Stomach (tissue), 9 donors: Measurements from ENCODE around the gene AP1S3. TPM values are rescaled to one million over a fixed set of nuclear protein-coding genes. Genes with fewer than 3 reads are reported as not detected.

ENCODE experiments used
- DNase-seq, 2 donors: peaks; one replicate each; pipeline versions ENCODE4 v3.0.0 to v3.0.0-alpha.2; 2013 to 2019
- H3K27ac ChIP-seq, 5 donors: fragments of 200-600 bp in 4 of 5; sonication (generic) in 4 of 5; one replicate each; pipeline ENCODE4 v1.5.1; 2013 to 2019; ENCODE audit warnings: mild to moderate bottlenecking in 1 of 5, moderate library complexity in 1 of 5
- H3K27me3 ChIP-seq, 3 donors: fragments of 200-600 bp; sonication (generic); one replicate each; pipeline ENCODE4 v1.5.1; 2017 to 2019; ENCODE audit warnings: mixed run types in 1 of 3
- H3K36me3 ChIP-seq, 4 donors: fragments of 200-600 bp; sonication (generic); 1 replicate in 3 of 4; 2 replicates in 1 of 4; pipeline ENCODE4 v1.5.1; 2016 to 2019
- H3K4me1 ChIP-seq, 4 donors: fragments of 200-600 bp; sonication (generic); one replicate each; pipeline ENCODE4 v1.5.1; 2016 to 2019
- H3K4me3 ChIP-seq, 4 donors: fragments of 200-600 bp; sonication (generic) in 3 of 4; one replicate each; pipeline ENCODE4 v1.5.1; 2016 to 2019; ENCODE audit warnings: mild to moderate bottlenecking in 1 of 4
- H3K9me3 ChIP-seq, 4 donors: fragments of 200-600 bp; sonication (generic); one replicate each; pipeline ENCODE4 v1.5.1; 2016 to 2019
- EP300 ChIP-seq: sonication (generic); formaldehyde crosslinking; IDR thresholded peaks from one replicate; pipeline ENCODE4 v1.6.1; 2017; ENCODE audit warnings: antibody characterized with exemption
- POLR2A ChIP-seq, 4 donors: fragments of 450-650 bp; IDR thresholded peaks; one replicate each; pipeline ENCODE4 v1.6.1; 2016; ENCODE audit warnings: antibody characterized with exemption in 4 of 4, control low read depth in 2 of 4, mild to moderate bottlenecking in 1 of 4, moderate library complexity in 1 of 4
- POLR2AphosphoS5 ChIP-seq, 3 donors: sonication (generic); formaldehyde crosslinking; IDR thresholded peaks; one replicate each; pipeline ENCODE4 v1.6.1; 2016; ENCODE audit warnings: antibody characterized with exemption in 3 of 3
- WGBS, 5 donors: extraction: QIAGEN DNeasy Blood & Tissue Kit in 3 of 5; methylation state at CpG; one replicate each; pipeline versions ENCODE4 v1.1.5 to v1.1.7; 2013 to 2018; 5-methylcytosine and 5-hydroxymethylcytosine counted together
- intact Hi-C: fragments of 100-400 bp; cut with DNase I; formaldehyde crosslinking; loops from one replicate; pipeline ENCODE4 v1.15.1; 2023; ENCODE audit warnings: low total_unique reads
- polyA plus RNA-seq, 3 donors: library from polyadenylated mRNA; stranded (reverse); fragments of 200-250 nt; gene quantifications; one replicate each; pipeline ENCODE4 v1.2.3, GENCODE V29; 2013
- total RNA-seq, 5 donors: library from RNA; depleted of rRNA; stranded (reverse); fragments of >200 nt; gene quantifications; one replicate each; pipeline versions ENCODE4 v1.1.0 to v1.2.3, GENCODE V29; 2014 to 2016
- TF ChIP-seq, protein P1 (sequence below), 7 experiments: fragments of 450-650 bp in 4 of 7; fragments of 200-600 bp in 3 of 7; sonication (generic) in 3 of 7; IDR thresholded peaks; one replicate each; pipeline ENCODE4 v1.5.1; 2016 to 2019; ENCODE audit warnings: antibody characterized with exemption in 7 of 7, control low read depth in 2 of 7, mild to moderate bottlenecking in 1 of 7
- donor health status: healthy with polysubstance abuse.
- donor health status: Bipolar disorder and iron deficiency.
- donor health status: healthy.

Gene AP1S3
- total and polyA plus RNA-seq, 8 donors: 1.5 to 18.2 (median 6.1) TPM; not detected in 2

DNA sequence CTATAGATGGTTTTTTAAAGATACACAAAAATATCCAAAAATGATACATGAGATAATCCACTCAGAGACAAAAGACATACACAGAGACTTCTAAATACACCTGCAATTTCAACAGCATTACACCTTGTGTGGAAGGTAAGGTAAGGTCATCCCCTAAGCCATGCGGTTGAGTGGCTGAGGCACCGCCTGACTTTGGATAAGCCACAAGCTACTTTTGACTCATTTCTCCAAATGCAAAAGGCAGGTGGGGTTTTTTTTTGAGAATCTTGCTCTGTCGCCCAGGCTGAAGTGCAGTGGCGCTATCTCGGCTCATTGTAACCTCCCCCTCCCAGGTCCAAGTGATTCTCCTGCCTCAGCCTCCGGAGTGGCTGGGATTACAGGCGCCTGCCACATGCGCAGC, 13.1 kb downstream of the AP1S3 start:
- H3K27ac ChIP-seq: no peak overlapping the region
- H3K36me3 ChIP-seq: no peaks in the 10 kb centered on the region
- H3K4me1 ChIP-seq: peaks cover 0 to 6% (median under 1%) of the 10 kb centered on the region in 4 donors
- intact Hi-C loops: no loop called here
- no peak for TF ChIP-seq POLR2A (IDR thresholded peaks at IDR 0.05)
- TF ChIP-seq EP300: no peak
- TF ChIP-seq, protein P1, sequence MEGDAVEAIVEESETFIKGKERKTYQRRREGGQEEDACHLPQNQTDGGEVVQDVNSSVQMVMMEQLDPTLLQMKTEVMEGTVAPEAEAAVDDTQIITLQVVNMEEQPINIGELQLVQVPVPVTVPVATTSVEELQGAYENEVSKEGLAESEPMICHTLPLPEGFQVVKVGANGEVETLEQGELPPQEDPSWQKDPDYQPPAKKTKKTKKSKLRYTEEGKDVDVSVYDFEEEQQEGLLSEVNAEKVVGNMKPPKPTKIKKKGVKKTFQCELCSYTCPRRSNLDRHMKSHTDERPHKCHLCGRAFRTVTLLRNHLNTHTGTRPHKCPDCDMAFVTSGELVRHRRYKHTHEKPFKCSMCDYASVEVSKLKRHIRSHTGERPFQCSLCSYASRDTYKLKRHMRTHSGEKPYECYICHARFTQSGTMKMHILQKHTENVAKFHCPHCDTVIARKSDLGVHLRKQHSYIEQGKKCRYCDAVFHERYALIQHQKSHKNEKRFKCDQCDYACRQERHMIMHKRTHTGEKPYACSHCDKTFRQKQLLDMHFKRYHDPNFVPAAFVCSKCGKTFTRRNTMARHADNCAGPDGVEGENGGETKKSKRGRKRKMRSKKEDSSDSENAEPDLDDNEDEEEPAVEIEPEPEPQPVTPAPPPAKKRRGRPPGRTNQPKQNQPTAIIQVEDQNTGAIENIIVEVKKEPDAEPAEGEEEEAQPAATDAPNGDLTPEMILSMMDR (IDR thresholded peaks at IDR 0.05): no peak
- no peak for TF ChIP-seq POLR2AphosphoS5 (IDR thresholded peaks at IDR 0.05)
- no peak for DNase-seq
- 94 to 98% (median 95%) methylated on average over 8 of the region's 8 CpGs for WGBS, 5 donors
- no peaks in the 10 kb centered on the region for H3K27me3 ChIP-seq
- no peak overlapping the region for H3K4me3 ChIP-seq
- no peaks in the 10 kb centered on the region for H3K9me3 ChIP-seq

DNA sequence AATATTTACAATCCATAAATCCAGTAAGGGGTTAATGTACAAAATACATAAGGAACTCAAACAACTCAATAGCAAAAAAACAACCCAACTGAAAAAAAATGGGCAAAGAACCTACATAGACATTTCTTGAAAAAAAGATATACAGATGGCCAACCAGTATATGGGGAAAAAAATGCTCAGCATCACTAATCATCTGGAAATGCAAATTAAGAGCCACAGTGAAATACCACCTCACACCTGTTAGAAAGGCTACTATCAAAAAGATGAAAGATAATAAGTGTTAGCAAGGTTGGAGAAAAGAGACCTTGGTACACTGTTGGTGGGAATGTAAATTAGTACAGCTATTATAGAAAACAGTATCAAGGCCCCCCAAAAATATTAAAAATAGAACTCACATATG, 14.6 kb downstream of the AP1S3 start:
- Histone ChIP-seq H3K36me3 (no peaks in the 10 kb centered on the region), H3K27me3 (no peaks in the 10 kb centered on the region), H3K4me3 (no peak overlapping the region), H3K27ac (no peak overlapping the region), H3K4me1 (peaks cover 6 to 19% (median 7%) of the 10 kb centered on the region in 4 donors), H3K9me3 (no peaks in the 10 kb centered on the region)
- intact Hi-C loops: no loop called here
- TF ChIP-seq, protein P1 (IDR thresholded peaks at IDR 0.05): no peak
- no peak for TF ChIP-seq POLR2AphosphoS5 (IDR thresholded peaks at IDR 0.05)
- TF ChIP-seq EP300: no peak
- no peak for TF ChIP-seq POLR2A (IDR thresholded peaks at IDR 0.05)
- no peak for DNase-seq

DNA sequence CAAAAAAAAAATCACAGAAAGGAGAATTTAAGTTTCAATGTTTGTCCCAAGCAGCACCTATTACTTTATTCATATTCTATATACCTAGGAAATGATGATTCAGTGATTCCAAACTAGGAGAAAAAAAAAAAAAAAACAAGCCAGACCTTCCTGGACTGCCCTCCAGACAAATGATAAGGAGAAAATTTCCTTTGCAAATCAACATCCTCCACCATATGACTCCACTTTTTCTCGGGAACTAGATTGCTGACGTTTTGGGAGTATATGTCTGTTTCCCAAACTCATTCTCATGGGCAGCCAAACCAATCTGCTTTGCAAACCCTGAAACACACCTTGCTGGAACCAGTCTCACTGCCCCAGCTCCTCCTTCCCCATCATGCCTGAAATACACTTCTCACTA, 16.8 kb downstream of the AP1S3 start:
- no peaks in the 10 kb centered on the region for H3K27me3 ChIP-seq
- no peak for DNase-seq
- intact Hi-C loops: no loop called here
- 27 to 39% (median 32%) methylated on average over 2 of the region's 2 CpGs for WGBS, 5 donors
- H3K27ac ChIP-seq: no peak overlapping the region
- TF ChIP-seq POLR2A (IDR thresholded peaks at IDR 0.05) (no peak), EP300 (no peak), POLR2AphosphoS5 (IDR thresholded peaks at IDR 0.05) (no peak)
- TF ChIP-seq, protein P1 (IDR thresholded peaks at IDR 0.05): no peak
- H3K9me3 ChIP-seq: no peaks in the 10 kb centered on the region
- H3K4me1 ChIP-seq: peaks cover 6 to 29% (median 16%) of the 10 kb centered on the region in 4 donors
- H3K4me3 ChIP-seq: no peak overlapping the region
- H3K36me3 ChIP-seq: no peaks in the 10 kb centered on the region

DNA sequence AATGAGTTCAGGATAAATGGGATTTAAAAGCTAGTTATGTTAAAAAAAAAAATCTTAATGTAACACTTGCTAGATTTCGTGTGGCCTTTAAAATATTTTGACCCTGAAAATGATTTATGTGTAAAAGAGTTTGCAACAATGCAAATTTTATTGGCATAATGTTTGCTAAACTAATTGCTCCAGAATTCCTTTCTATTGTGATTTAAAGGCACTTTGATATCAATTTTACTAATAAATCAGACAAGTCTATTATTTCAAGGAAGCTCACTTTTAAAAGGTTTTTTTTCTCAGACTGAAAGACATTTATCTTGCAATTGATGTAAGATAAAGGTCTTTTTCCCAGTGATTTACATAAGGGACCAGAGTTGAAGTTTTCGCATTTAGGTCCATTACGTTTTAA, 17.5 kb downstream of the AP1S3 start:
- Histone ChIP-seq H3K27me3 (no peaks in the 10 kb centered on the region), H3K9me3 (no peaks in the 10 kb centered on the region), H3K4me1 (peaks cover 6 to 36% (median 21%) of the 10 kb centered on the region in 4 donors), H3K4me3 (no peak overlapping the region), H3K27ac (no peak overlapping the region), H3K36me3 (no peaks in the 10 kb centered on the region)
- intact Hi-C loops: no loop called here
- DNase-seq: no peak
- TF ChIP-seq POLR2A (IDR thresholded peaks at IDR 0.05): no peak
- TF ChIP-seq EP300: no peak
- TF ChIP-seq, protein P1 (IDR thresholded peaks at IDR 0.05): no peak
- no peak for TF ChIP-seq POLR2AphosphoS5 (IDR thresholded peaks at IDR 0.05)
- 67 to 87% (median 80%) methylated on average over 3 of the region's 3 CpGs for WGBS, 5 donors
